HepG2 (cell line): Measurements from ENCODE around the gene CD58. TPM values are rescaled to one million over a fixed set of nuclear protein-coding genes. Genes with fewer than 3 reads are reported as not detected.

Experiments
- CTCF ChIP-seq: sonication (generic); formaldehyde crosslinking; IDR thresholded peaks from 2 replicates; pipeline ENCODE4 v1.5.0; 2020; ENCODE audit warnings: mild to moderate bottlenecking, missing genetic modification reagents, moderate library complexity
- GPBP1L1 ChIP-seq: sonication (generic); formaldehyde crosslinking; IDR thresholded peaks from 2 replicates; pipeline ENCODE4 v1.5.0; 2020; ENCODE audit warnings: mild to moderate bottlenecking, missing genetic modification reagents
- HCFC1 ChIP-seq: fragments of 150-350 bp; IDR thresholded peaks from 2 replicates; pipeline ENCODE4 v1.6.1; 2014; ENCODE audit warnings: low read depth, low read length
- IKZF5 ChIP-seq: IDR thresholded peaks from 2 replicates; pipeline ENCODE4 v1.6.1; 2018; ENCODE audit warnings: missing genetic modification reagents, mild to moderate bottlenecking, missing compliant biosample characterization
- NCOA2 ChIP-seq: sonication (generic); formaldehyde crosslinking; IDR thresholded peaks from 2 replicates; pipeline ENCODE4 v1.8.0; 2022; ENCODE audit warnings: inconsistent platforms
- NFRKB ChIP-seq: fragments of 450-650 bp; IDR thresholded peaks from 2 replicates; pipeline ENCODE4 v1.6.1; 2017
- NR0B2 ChIP-seq: sonication (generic); formaldehyde crosslinking; IDR thresholded peaks from 2 replicates; pipeline ENCODE4 v1.4.0; 2020; ENCODE audit warnings: mild to moderate bottlenecking, missing genetic modification reagents
- NR1H2 ChIP-seq: sonication (generic); formaldehyde crosslinking; IDR thresholded peaks from 2 replicates; pipeline ENCODE4 v1.8.1; 2022; ENCODE audit warnings: low read depth, missing genetic modification reagents, borderline replicate concordance
- THYN1 ChIP-seq: sonication (generic); formaldehyde crosslinking; IDR thresholded peaks from 2 replicates; pipeline ENCODE4 v1.8.1; 2023; ENCODE audit warnings: low read depth, mild to moderate bottlenecking, moderate library complexity, missing genetic modification reagents, borderline replicate concordance
- ZBTB49 ChIP-seq: sonication (generic); formaldehyde crosslinking; IDR thresholded peaks from 2 replicates; pipeline ENCODE4 v1.4.0; 2020; ENCODE audit warnings: missing genetic modification reagents, borderline replicate concordance
- ZKSCAN8 ChIP-seq: IDR thresholded peaks from 2 replicates; pipeline ENCODE4 v1.6.1; 2016; ENCODE audit warnings: borderline replicate concordance, missing genetic modification reagents, missing compliant biosample characterization
- ZNF207 ChIP-seq: fragments of 450-650 bp; IDR thresholded peaks from 2 replicates; pipeline ENCODE4 v1.6.1; 2016; ENCODE audit warnings: antibody characterized with exemption, borderline replicate concordance
- ZNF251 ChIP-seq: sonication (generic); formaldehyde crosslinking; IDR thresholded peaks from 2 replicates; pipeline ENCODE4 v1.9.0; 2021; ENCODE audit warnings: mild to moderate bottlenecking, missing genetic modification reagents
- ZNF263 ChIP-seq: sonication (generic); formaldehyde crosslinking; IDR thresholded peaks from 2 replicates; pipeline ENCODE4 v1.4.0; 2020; ENCODE audit warnings: missing genetic modification reagents
- ZNF333 ChIP-seq: sonication (generic); formaldehyde crosslinking; IDR thresholded peaks from 2 replicates; pipeline ENCODE4 v1.4.0; 2020; ENCODE audit warnings: mild to moderate bottlenecking, missing genetic modification reagents, borderline replicate concordance
- ZNF335 ChIP-seq: sonication (generic); formaldehyde crosslinking; IDR thresholded peaks from 2 replicates; pipeline ENCODE4 v1.4.0; 2020; ENCODE audit warnings: missing genetic modification reagents
- ZNF512 ChIP-seq: sonication (generic); formaldehyde crosslinking; IDR thresholded peaks from 2 replicates; pipeline ENCODE4 v1.4.0; 2020; ENCODE audit warnings: mild to moderate bottlenecking, missing genetic modification reagents
- ZNF557 ChIP-seq: sonication (generic); formaldehyde crosslinking; IDR thresholded peaks from 2 replicates; pipeline ENCODE4 v1.4.0; 2020; ENCODE audit warnings: missing genetic modification reagents
- ZNF607 ChIP-seq: sonication (generic); formaldehyde crosslinking; IDR thresholded peaks from 2 replicates; pipeline ENCODE4 v1.5.1; 2020; ENCODE audit warnings: missing genetic modification reagents, mild to moderate bottlenecking, borderline replicate concordance
- ZNF792 ChIP-seq: IDR thresholded peaks from 2 replicates; pipeline ENCODE4 v1.6.1; 2016
- ZSCAN30 ChIP-seq: sonication (generic); formaldehyde crosslinking; IDR thresholded peaks from 2 replicates; pipeline ENCODE4 v1.5.0; 2020; ENCODE audit warnings: mild to moderate bottlenecking, missing genetic modification reagents
- polyA plus RNA-seq, 8 experiments: library from polyadenylated mRNA; depleted of rRNA in 3 of 8; stranded (reverse) in 7 of 8; unstranded in 1 of 8; fragments of >200 nt; fragmentation: Illumina TruSeq in 4 of 8; extraction: Trizol in 4 of 8; gene quantifications; 2 replicates each; pipeline versions ENCODE4 v1.2.1 to v1.2.3, GENCODE V29; 2011 to 2016; ENCODE audit warnings: low read depth in 4 of 8, missing spikeins in 1 of 8, mixed read lengths in 1 of 8; ENCODE audit not compliant: insufficient read depth in 1 of 8
- total RNA-seq, 5 experiments: library from RNA; depleted of rRNA; stranded (reverse); fragments of >200 nt; fragmentation: Illumina TruSeq; extraction: Trizol; gene quantifications; 2 replicates each; pipeline ENCODE4 v1.2.3, GENCODE V29; 2016; ENCODE audit warnings: low read depth in 1 of 5

CD58 gene
- total and polyA plus RNA-seq, 2 of the 13 experiments (the other 11 are each of a cell fraction or from before 2014, with no cell fraction given) = 9.4 to 13.5 TPM

GRCh38 chr1:116474921-116475849 is 95.6 kb downstream of the CD58 start (continued):
- TF ChIP-seq THYN1 (CRISPR knock-in tag) (no peak), GPBP1L1 (no peak), NCOA2 (CRISPR knock-in tag) (peak; percentile 94), HCFC1 (no peak), NFRKB (no peak), ZNF792 (peak; percentile 27; the same call in 1 of the 2 replicates), ZNF512 (CRISPR knock-in tag) (no peak), ZNF335 (CRISPR knock-in tag) (no peak; the same call in none of the 2 replicates), NR0B2 (CRISPR knock-in tag) (peak; percentile 83), ZNF263 (CRISPR knock-in tag) (no peak), ZNF333 (CRISPR knock-in tag) (no peak), ZBTB49 (CRISPR knock-in tag) (no peak), ZKSCAN8 (CRISPR knock-in tag) (peak; percentile 69), CTCF (CRISPR knock-in tag) (no peak), ZNF557 (CRISPR knock-in tag) (no peak), IKZF5 (CRISPR knock-in tag) (peak; percentile 89), ZSCAN30 (CRISPR knock-in tag) (no peak), ZNF207 (no peak), ZNF251 (0 out of 2 replicates have a peak, but pooled peaks have one; percentile 41), NR1H2 (no peak), ZNF607 (peak; percentile 66; the same call in 1 of the 2 replicates)
